Nephron (organoid): Measurements from ENCODE around the gene ST8SIA4.

Experiments
- H3K27ac Mint-ChIP-seq, 3 experiments: 2 replicates each; pipeline ENCODE4 v1.8.0; 2020; ENCODE audit warnings: mixed read lengths in 3 of 3, mild to moderate bottlenecking in 2 of 3, moderate library complexity in 1 of 3
- H3K27me3 Mint-ChIP-seq: 2 replicates; pipeline ENCODE4 v1.8.0; 2021; ENCODE audit warnings: low read depth, mild to moderate bottlenecking, moderate library complexity, mixed read lengths
- H3K36me3 Mint-ChIP-seq: 2 replicates; pipeline ENCODE4 v1.8.0; 2020; ENCODE audit warnings: low read depth, mixed read lengths
- H3K4me1 Mint-ChIP-seq: 2 replicates; pipeline ENCODE4 v1.8.0; 2020; ENCODE audit warnings: mixed read lengths
- H3K4me3 Mint-ChIP-seq, 3 experiments: 2 replicates each; pipeline ENCODE4 v1.8.0; 2020; ENCODE audit warnings: mild to moderate bottlenecking in 3 of 3, mixed read lengths in 3 of 3, moderate library complexity in 2 of 3
- H3K9me3 Mint-ChIP-seq: 2 replicates; pipeline ENCODE4 v1.8.0; 2020; ENCODE audit warnings: mixed read lengths
- TF ChIP-seq, protein P1 (sequence below), 3 experiments: fragments of 200-600 bp; sonication (generic); IDR thresholded peaks; one replicate each; pipeline ENCODE4 v1.5.0; 2021; ENCODE audit warnings: antibody characterized with exemption in 3 of 3; ENCODE audit not compliant: unreplicated experiment in 3 of 3

The ST8SIA4 gene

DNA sequence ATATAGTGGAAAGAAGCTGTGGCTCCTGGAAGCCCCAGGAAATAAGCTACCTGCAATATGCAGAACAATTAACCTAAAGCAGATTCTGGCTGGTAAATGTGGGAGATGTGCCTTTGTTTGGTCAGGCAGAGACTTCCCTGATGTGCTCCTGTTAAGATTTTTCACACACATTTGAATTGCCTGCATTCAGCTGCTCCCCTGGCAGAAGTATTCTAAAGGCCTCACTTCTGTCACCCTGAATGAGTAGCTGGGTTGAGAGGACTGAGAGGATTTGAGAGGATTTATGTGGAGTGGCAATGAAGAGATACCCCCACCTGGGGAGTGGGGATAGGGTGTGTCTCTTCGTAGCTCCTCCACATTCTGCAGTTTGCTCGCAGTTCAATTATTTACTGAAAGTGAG lies 130.5 kb downstream of the ST8SIA4 start:
- Mint-ChIP-seq H3K4me1 (peaks cover 13% of the 10 kb centered on the region), H3K27ac (peak overlapping the region; percentile 83 to 88 (median 87)), H3K4me3 (no peak overlapping the region), H3K27me3 (no peaks in the 10 kb centered on the region), H3K36me3 (no peaks in the 10 kb centered on the region), H3K9me3 (no peaks in the 10 kb centered on the region)
- TF ChIP-seq, protein P1, sequence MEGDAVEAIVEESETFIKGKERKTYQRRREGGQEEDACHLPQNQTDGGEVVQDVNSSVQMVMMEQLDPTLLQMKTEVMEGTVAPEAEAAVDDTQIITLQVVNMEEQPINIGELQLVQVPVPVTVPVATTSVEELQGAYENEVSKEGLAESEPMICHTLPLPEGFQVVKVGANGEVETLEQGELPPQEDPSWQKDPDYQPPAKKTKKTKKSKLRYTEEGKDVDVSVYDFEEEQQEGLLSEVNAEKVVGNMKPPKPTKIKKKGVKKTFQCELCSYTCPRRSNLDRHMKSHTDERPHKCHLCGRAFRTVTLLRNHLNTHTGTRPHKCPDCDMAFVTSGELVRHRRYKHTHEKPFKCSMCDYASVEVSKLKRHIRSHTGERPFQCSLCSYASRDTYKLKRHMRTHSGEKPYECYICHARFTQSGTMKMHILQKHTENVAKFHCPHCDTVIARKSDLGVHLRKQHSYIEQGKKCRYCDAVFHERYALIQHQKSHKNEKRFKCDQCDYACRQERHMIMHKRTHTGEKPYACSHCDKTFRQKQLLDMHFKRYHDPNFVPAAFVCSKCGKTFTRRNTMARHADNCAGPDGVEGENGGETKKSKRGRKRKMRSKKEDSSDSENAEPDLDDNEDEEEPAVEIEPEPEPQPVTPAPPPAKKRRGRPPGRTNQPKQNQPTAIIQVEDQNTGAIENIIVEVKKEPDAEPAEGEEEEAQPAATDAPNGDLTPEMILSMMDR (IDR thresholded peaks at IDR 0.05; ENCODE audit: unreplicated experiment in 3 of 3) = no peak

DNA sequence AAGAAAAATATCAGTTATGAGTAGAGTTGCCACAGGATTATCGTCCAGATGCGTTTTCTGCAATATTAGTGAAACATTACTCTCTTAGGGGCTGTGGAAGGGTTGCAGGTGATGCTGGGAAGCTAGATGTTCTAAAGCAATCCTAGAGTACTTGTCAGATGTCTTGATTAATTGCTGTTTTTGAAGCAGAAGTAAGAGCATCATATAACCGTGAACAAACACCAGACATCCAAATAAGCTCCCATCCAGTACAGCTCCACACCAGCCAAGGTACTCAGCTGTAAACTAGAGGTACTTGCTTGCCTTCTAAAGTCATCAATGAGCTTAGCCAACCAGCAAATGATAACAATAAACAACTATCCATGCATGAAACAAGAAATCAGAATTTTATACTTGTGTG lies 131.1 kb downstream of the ST8SIA4 start:
- H3K4me3 Mint-ChIP-seq = no peak overlapping the region
- TF ChIP-seq, protein P1 (IDR thresholded peaks at IDR 0.05; ENCODE audit: unreplicated experiment in 3 of 3) = no peak
- H3K27ac Mint-ChIP-seq = peak overlapping the region in 2 of 3 experiments; percentile 19 to 83
- H3K36me3 Mint-ChIP-seq = no peaks in the 10 kb centered on the region
- H3K27me3 Mint-ChIP-seq = no peaks in the 10 kb centered on the region
- H3K9me3 Mint-ChIP-seq = no peaks in the 10 kb centered on the region
- peaks cover 11% of the 10 kb centered on the region for H3K4me1 Mint-ChIP-seq

DNA sequence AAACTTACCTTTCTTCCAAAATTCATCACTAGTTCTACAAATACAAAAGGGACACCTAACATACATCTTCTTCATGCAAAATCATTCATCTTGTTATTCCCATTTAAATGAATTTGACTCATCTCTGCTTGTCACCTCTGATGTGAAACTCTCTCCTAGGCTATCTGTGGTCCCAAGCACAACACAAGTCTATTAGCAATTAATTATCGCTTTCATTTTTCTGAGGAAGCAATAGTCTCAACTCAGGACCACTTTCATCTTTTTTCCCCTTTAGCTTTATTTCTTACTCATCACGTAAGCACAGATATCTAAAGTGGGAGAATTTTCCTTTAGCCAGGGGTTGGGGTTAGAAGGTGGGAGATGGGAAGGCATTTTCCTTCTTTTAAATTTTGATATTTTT lies 131.9 kb downstream of the ST8SIA4 start:
- Mint-ChIP-seq H3K4me3 (no peak overlapping the region), H3K27me3 (no peaks in the 10 kb centered on the region), H3K4me1 (peaks cover 11% of the 10 kb centered on the region), H3K27ac (no peak overlapping the region), H3K9me3 (no peaks in the 10 kb centered on the region), H3K36me3 (no peaks in the 10 kb centered on the region)
- TF ChIP-seq, protein P1 (IDR thresholded peaks at IDR 0.05; ENCODE audit: unreplicated experiment in 3 of 3) = no peak

- Mint-ChIP-seq H3K27ac (peak overlapping the region in 1 of 3 experiments; percentile 43), H3K4me3 (no peak overlapping the region), H3K4me1 (peaks cover 11% of the 10 kb centered on the region), H3K36me3 (no peaks in the 10 kb centered on the region), H3K27me3 (no peaks in the 10 kb centered on the region), H3K9me3 (no peaks in the 10 kb centered on the region)
- TF ChIP-seq, protein P1 (IDR thresholded peaks at IDR 0.05; ENCODE audit: unreplicated experiment in 3 of 3) = no peak
These were observed 134.9 kb downstream of the ST8SIA4 start for GRCh38 chr5:100768221-100768620.

GRCh38 chr5:100762995-100763394 lies 140.1 kb downstream of the ST8SIA4 start:
- Mint-ChIP-seq H3K27ac (no peak overlapping the region), H3K27me3 (no peaks in the 10 kb centered on the region), H3K4me3 (no peak overlapping the region), H3K9me3 (no peaks in the 10 kb centered on the region), H3K36me3 (no peaks in the 10 kb centered on the region), H3K4me1 (peaks cover 4% of the 10 kb centered on the region)
- TF ChIP-seq, protein P1 (IDR thresholded peaks at IDR 0.05; ENCODE audit: unreplicated experiment in 3 of 3) = no peak

DNA sequence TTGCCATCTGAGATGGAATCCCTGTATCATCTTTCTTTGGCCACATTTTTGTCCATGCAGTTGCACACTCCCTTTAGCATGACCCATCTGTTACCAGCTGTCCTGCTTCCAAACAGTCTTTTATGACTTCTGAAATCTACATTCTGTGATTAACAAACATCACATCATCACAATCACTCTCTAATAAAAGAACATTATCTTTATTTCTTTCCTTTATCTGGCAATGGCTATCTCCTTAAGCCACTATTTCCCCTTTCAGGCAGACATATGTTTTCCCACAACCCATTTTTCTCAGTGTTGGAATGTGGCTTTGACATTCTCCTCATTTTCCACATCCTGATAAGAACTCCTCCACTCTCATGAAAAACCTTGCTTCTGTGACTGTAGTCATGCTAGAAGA lies 141.0 kb downstream of the ST8SIA4 start:
- peaks cover 4% of the 10 kb centered on the region for H3K4me1 Mint-ChIP-seq
- TF ChIP-seq, protein P1 (IDR thresholded peaks at IDR 0.05; ENCODE audit: unreplicated experiment in 3 of 3) = no peak
- no peak overlapping the region for H3K27ac Mint-ChIP-seq
- H3K4me3 Mint-ChIP-seq = no peak overlapping the region
- H3K36me3 Mint-ChIP-seq = no peaks in the 10 kb centered on the region
- H3K9me3 Mint-ChIP-seq = no peaks in the 10 kb centered on the region
- no peaks in the 10 kb centered on the region for H3K27me3 Mint-ChIP-seq
